Testis (tissue), 2 donors: ENCODE measurements around the gene SHROOM1.

ENCODE experiments used
- POLR2A ChIP-seq: fragments of 450-650 bp; IDR thresholded peaks from one replicate; pipeline ENCODE4 v1.6.1; 2017; ENCODE audit warnings: antibody characterized with exemption, mild to moderate bottlenecking, moderate library complexity
- TF ChIP-seq, protein P1 (sequence below), 3 experiments: fragments of 450-650 bp in 2 of 3; fragments of 200-600 bp in 1 of 3; sonication (generic) in 1 of 3; IDR thresholded peaks; one replicate each; pipeline ENCODE4 v1.5.1; 2016 to 2019; ENCODE audit warnings: antibody characterized with exemption in 3 of 3, mild to moderate bottlenecking in 2 of 3, moderate library complexity in 1 of 3

DNA sequence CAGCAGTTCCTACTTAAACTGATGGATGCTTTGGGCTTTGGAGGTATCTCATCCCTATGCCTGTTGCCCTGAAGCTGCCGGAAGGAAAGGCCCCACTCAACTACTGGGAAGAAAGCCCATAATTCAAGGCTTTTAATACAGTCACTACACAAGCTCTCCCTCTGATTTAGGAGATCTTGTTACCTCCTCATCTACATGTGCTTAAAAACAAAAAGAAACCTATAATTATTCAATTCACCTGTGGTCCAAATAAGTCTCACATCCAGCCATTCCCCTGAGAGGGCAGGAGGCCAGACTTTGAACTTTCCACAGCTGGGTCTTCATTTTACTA, 42.3 kb upstream of the SHROOM1 start:
- TF ChIP-seq POLR2A = no peak
- TF ChIP-seq, protein P1, sequence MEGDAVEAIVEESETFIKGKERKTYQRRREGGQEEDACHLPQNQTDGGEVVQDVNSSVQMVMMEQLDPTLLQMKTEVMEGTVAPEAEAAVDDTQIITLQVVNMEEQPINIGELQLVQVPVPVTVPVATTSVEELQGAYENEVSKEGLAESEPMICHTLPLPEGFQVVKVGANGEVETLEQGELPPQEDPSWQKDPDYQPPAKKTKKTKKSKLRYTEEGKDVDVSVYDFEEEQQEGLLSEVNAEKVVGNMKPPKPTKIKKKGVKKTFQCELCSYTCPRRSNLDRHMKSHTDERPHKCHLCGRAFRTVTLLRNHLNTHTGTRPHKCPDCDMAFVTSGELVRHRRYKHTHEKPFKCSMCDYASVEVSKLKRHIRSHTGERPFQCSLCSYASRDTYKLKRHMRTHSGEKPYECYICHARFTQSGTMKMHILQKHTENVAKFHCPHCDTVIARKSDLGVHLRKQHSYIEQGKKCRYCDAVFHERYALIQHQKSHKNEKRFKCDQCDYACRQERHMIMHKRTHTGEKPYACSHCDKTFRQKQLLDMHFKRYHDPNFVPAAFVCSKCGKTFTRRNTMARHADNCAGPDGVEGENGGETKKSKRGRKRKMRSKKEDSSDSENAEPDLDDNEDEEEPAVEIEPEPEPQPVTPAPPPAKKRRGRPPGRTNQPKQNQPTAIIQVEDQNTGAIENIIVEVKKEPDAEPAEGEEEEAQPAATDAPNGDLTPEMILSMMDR (IDR thresholded peaks at IDR 0.05) = no peak
